ENCODE data around the gene MACF1. TPM values are rescaled to one million over a fixed set of nuclear protein-coding genes. Genes with fewer than 3 reads are reported as not detected.
A peak's percentile ranks its signal among the peaks of the same experiment; 100 is the strongest.

The MACF1 gene
- total and polyA plus RNA-seq, 2 experiments from 2014 or later: 80.4 to 261 TPM

GRCh38 chr1:39450956-39451606, 246.6 kb downstream of the MACF1 start:
- H3K27ac ChIP-seq: no peak overlapping the region
- no peaks in the 10 kb centered on the region for H3K9me3 ChIP-seq (ENCODE audit: low read depth)
- H3K36me3 ChIP-seq: peaks cover 88% of the 10 kb centered on the region
- H3K4me1 ChIP-seq (ENCODE audit: low read depth): no peaks in the 10 kb centered on the region
- no peak overlapping the region for H3K4me3 ChIP-seq
- peak in 1 of 2 donors; percentile 91 for DNase-seq (ENCODE audit: low read depth in 1 of 2, low spot score in 1 of 2)
- TF ChIP-seq CTCF (IDR thresholded peaks at IDR 0.05; ENCODE audit: low read depth, low read length): no peak
- H3K27me3 ChIP-seq: no peaks in the 10 kb centered on the region

GRCh38 chr1:39452081-39452480, 247.6 kb downstream of the MACF1 start:
- Histone ChIP-seq H3K9me3 (ENCODE audit: low read depth) (no peaks in the 10 kb centered on the region), H3K4me3 (no peak overlapping the region), H3K4me1 (ENCODE audit: low read depth) (no peaks in the 10 kb centered on the region), H3K36me3 (peaks cover 90% of the 10 kb centered on the region), H3K27ac (peak overlapping the region; percentile 64), H3K27me3 (no peaks in the 10 kb centered on the region)
- TF ChIP-seq CTCF (IDR thresholded peaks at IDR 0.05; ENCODE audit: low read depth, low read length): no peak
- DNase-seq (ENCODE audit: low read depth in 1 of 2, low spot score in 1 of 2): no peak

- no peak for TF ChIP-seq CTCF (IDR thresholded peaks at IDR 0.05; ENCODE audit: low read depth, low read length)
- DNase-seq (ENCODE audit: low read depth in 1 of 2, low spot score in 1 of 2): no peak
- no peaks in the 10 kb centered on the region for H3K9me3 ChIP-seq (ENCODE audit: low read depth)
- H3K27me3 ChIP-seq: no peaks in the 10 kb centered on the region
- H3K36me3 ChIP-seq: peaks cover 91% of the 10 kb centered on the region
- peak overlapping the region; percentile 64 for H3K27ac ChIP-seq
- no peak overlapping the region for H3K4me3 ChIP-seq
- H3K4me1 ChIP-seq (ENCODE audit: low read depth): no peaks in the 10 kb centered on the region
Measured at GRCh38 chr1:39452540-39452939, 248.0 kb downstream of the MACF1 start.

- no peaks in the 10 kb centered on the region for H3K4me1 ChIP-seq (ENCODE audit: low read depth)
- no peaks in the 10 kb centered on the region for H3K27me3 ChIP-seq
- H3K4me3 ChIP-seq: no peak overlapping the region
- no peaks in the 10 kb centered on the region for H3K9me3 ChIP-seq (ENCODE audit: low read depth)
- TF ChIP-seq CTCF (IDR thresholded peaks at IDR 0.05; ENCODE audit: low read depth, low read length): no peak
- H3K36me3 ChIP-seq: peaks cover 91% of the 10 kb centered on the region
- H3K27ac ChIP-seq: no peak overlapping the region
- DNase-seq (ENCODE audit: low read depth in 1 of 2, low spot score in 1 of 2): peak in 1 of 2 donors; percentile 87
Measured at GRCh38 chr1:39453603-39454002, 249.1 kb downstream of the MACF1 start.

- H3K36me3 ChIP-seq: peaks cover 100% of the 10 kb centered on the region
- no peak overlapping the region for H3K27ac ChIP-seq
- H3K27me3 ChIP-seq: no peaks in the 10 kb centered on the region
- no peak for DNase-seq (ENCODE audit: low read depth in 1 of 2, low spot score in 1 of 2)
- H3K4me1 ChIP-seq (ENCODE audit: low read depth): no peaks in the 10 kb centered on the region
- TF ChIP-seq CTCF (IDR thresholded peaks at IDR 0.05; ENCODE audit: low read depth, low read length): no peak
- no peaks in the 10 kb centered on the region for H3K9me3 ChIP-seq (ENCODE audit: low read depth)
- H3K4me3 ChIP-seq: no peak overlapping the region
Measured at GRCh38 chr1:39458991-39459390, 254.5 kb downstream of the MACF1 start.

All from cardiac muscle cell (in vitro differentiated cells and primary cell).